HEK293 (cell line): Measurements from ENCODE around the gene TMPRSS6.

ENCODE experiments used
- CTCF ChIA-PET: fragments of 350-600 bp; formaldehyde crosslinking; extraction: SDS; loops from one replicate; lab custom pipeline; 2021; ENCODE audit warnings: antibody characterized with exemption; lab: Yijun Ruan, JAX
- POLR2A ChIA-PET: fragments of 300-600 bp; formaldehyde crosslinking; extraction: SDS; loops from one replicate; lab custom pipeline; 2020; ENCODE audit warnings: antibody characterized with exemption, inconsistent platforms; lab: Yijun Ruan, JAX
- H3K27ac ChIP-seq: fragments of 200-500 bp; sonication (Bioruptor generic); 2 replicates; pipeline ENCODE4 v1.5.1; 2014; ENCODE audit warnings: low read depth, low read length, control low read depth, inconsistent platforms; ENCODE audit errors: extremely low read depth
- H3K36me3 ChIP-seq, 2 experiments: fragments of 200-500 bp in 1 of 2; sonication (Bioruptor generic) in 1 of 2; 1 replicate in 1 of 2; 2 replicates in 1 of 2; pipeline ENCODE4 v1.5.1; 2014 to 2017; ENCODE audit warnings: inconsistent platforms in 2 of 2, low read length in 2 of 2; ENCODE audit not compliant: control insufficient read depth in 2 of 2, insufficient read depth in 1 of 2
- H3K4me1 ChIP-seq: fragments of 200-500 bp; sonication (Bioruptor generic); 2 replicates; pipeline ENCODE4 v1.5.1; 2014; ENCODE audit warnings: mild to moderate bottlenecking, low read length, inconsistent platforms; ENCODE audit not compliant: control insufficient read depth, insufficient read depth
- H3K4me3 ChIP-seq: 2 replicates; pipeline ENCODE4 v1.5.1; 2011; ENCODE audit warnings: low read depth, mild to moderate bottlenecking, control low read depth, low read length, moderate library complexity
- H3K9me3 ChIP-seq: fragments of 200-500 bp; sonication (Bioruptor generic); 2 replicates; pipeline ENCODE4 v1.5.1; 2014; ENCODE audit warnings: low read depth, low read length, inconsistent platforms; ENCODE audit not compliant: control insufficient read depth, insufficient read depth
- GLI2 ChIP-seq: fragments of 450-650 bp; formaldehyde crosslinking; IDR thresholded peaks from 2 replicates; pipeline ENCODE4; 2017; ENCODE audit warnings: missing biosample characterization, missing genetic modification characterization, low read depth, borderline replicate concordance
- GLIS1 ChIP-seq: fragments of 450-650 bp; formaldehyde crosslinking; IDR thresholded peaks from 2 replicates; pipeline ENCODE4 v1.5.1; 2016; ENCODE audit warnings: missing biosample characterization, missing genetic modification characterization
- KLF7 ChIP-seq: fragments of 450-650 bp; formaldehyde crosslinking; IDR thresholded peaks from 2 replicates; pipeline ENCODE4 v1.5.1; 2016; ENCODE audit warnings: missing biosample characterization, missing genetic modification characterization, borderline replicate concordance
- PRDM10 ChIP-seq: fragments of 450-650 bp; formaldehyde crosslinking; IDR thresholded peaks from 2 replicates; pipeline ENCODE4 v1.5.1; 2016; ENCODE audit warnings: missing biosample characterization, missing genetic modification characterization
- PRDM6 ChIP-seq: fragments of 450-650 bp; formaldehyde crosslinking; IDR thresholded peaks from 2 replicates; pipeline ENCODE4 v1.5.1; 2017; ENCODE audit warnings: missing biosample characterization, missing genetic modification characterization
- SCRT1 ChIP-seq: fragments of 450-650 bp; formaldehyde crosslinking; IDR thresholded peaks from 2 replicates; pipeline ENCODE4 v1.5.1; 2016; ENCODE audit warnings: missing biosample characterization, missing genetic modification characterization, borderline replicate concordance
- ZBTB26 ChIP-seq: fragments of 450-650 bp; formaldehyde crosslinking; optimal IDR thresholded peaks from 2 replicates; pipeline ENCODE3; 2016; ENCODE audit warnings: missing biosample characterization, mild to moderate bottlenecking, missing genetic modification characterization
- ZNF112 ChIP-seq: fragments of 450-650 bp; formaldehyde crosslinking; IDR thresholded peaks from 2 replicates; pipeline ENCODE4 v1.5.0; 2017; ENCODE audit warnings: missing biosample characterization, missing genetic modification characterization
- ZNF146 ChIP-seq: fragments of 450-650 bp; formaldehyde crosslinking; IDR thresholded peaks from 2 replicates; pipeline ENCODE4 v1.5.1; 2016; ENCODE audit warnings: missing biosample characterization, missing genetic modification characterization
- ZNF16 ChIP-seq: fragments of 450-650 bp; formaldehyde crosslinking; IDR thresholded peaks from 2 replicates; pipeline ENCODE4 v1.5.1; 2016; ENCODE audit warnings: low read depth, missing biosample characterization, missing genetic modification characterization
- ZNF223 ChIP-seq: fragments of 450-650 bp; formaldehyde crosslinking; IDR thresholded peaks from 2 replicates; pipeline ENCODE4 v1.5.1; 2016; ENCODE audit warnings: missing biosample characterization, missing genetic modification characterization
- ZNF26 ChIP-seq: fragments of 450-650 bp; formaldehyde crosslinking; IDR thresholded peaks from 2 replicates; pipeline ENCODE4 v1.5.1; 2016; ENCODE audit warnings: missing biosample characterization, missing genetic modification characterization
- ZNF423 ChIP-seq: fragments of 450-650 bp; formaldehyde crosslinking; IDR thresholded peaks from 2 replicates; pipeline ENCODE4 v1.5.1; 2016; ENCODE audit warnings: missing biosample characterization, missing genetic modification characterization
- ZNF544 ChIP-seq: fragments of 450-650 bp; formaldehyde crosslinking; IDR thresholded peaks from 2 replicates; pipeline ENCODE4 v1.5.0; 2017; ENCODE audit warnings: missing biosample characterization, missing genetic modification characterization
- ZNF561 ChIP-seq: fragments of 450-650 bp; IDR thresholded peaks from 2 replicates; pipeline ENCODE4 v1.5.1; 2018; ENCODE audit warnings: missing biosample characterization, missing genetic modification characterization, borderline replicate concordance
- ZNF658 ChIP-seq: fragments of 450-650 bp; formaldehyde crosslinking; IDR thresholded peaks from 2 replicates; pipeline ENCODE4; 2016; ENCODE audit warnings: missing biosample characterization, missing genetic modification characterization
- ZNF677 ChIP-seq: fragments of 450-650 bp; IDR thresholded peaks from 2 replicates; pipeline ENCODE4 v1.5.0; 2018; ENCODE audit warnings: missing biosample characterization, mild to moderate bottlenecking, missing genetic modification characterization, moderate library complexity
- TF ChIP-seq, protein P1 (sequence below): fragments of 450-650 bp; formaldehyde crosslinking; conservative IDR thresholded peaks from 2 replicates; pipeline ENCODE4 v1.5.1; 2016; ENCODE audit warnings: low read depth, missing biosample characterization, missing genetic modification characterization
- TF ChIP-seq, protein P2 (sequence below): fragments of 450-650 bp; formaldehyde crosslinking; IDR thresholded peaks from 2 replicates; pipeline ENCODE4 v1.5.1; 2016; ENCODE audit warnings: missing biosample characterization, missing genetic modification characterization

Gene TMPRSS6

DNA sequence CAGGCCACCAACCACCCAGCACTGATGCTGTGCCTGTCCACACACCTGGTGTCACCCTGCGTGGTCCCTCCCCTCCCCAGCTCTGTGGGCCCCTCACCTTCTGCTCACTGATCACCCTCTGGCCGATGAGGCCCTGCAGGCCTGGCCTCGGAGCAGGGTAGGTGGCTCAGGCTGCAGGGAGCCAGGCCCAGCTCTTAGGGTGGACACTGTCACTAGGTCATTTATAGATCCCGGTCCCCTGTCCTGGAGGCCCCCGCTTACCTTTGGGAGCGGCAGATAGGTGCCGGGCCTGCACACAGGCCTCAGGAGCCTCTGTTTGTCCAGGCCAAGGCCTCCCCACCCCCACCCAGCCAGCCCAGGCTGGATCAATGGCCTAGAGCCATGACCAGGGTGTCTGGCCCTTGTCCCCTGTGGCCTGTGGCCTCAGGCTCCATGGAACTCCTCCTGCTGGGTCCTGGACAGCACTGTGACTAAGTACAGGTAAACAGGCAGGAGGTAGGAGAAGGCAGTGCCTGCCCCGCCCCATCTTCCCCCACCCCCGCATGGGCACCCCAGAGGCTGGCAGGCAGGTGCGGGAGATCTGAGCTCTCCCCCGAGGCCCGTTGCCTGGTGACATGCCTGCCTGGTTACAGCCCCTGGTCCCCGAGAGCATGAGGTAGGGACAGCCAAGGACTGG is at the start of gene TMPRSS6:
Gene TMPRSS6 (minus strand): TSS at position 472 of the 676 bp plus-strand sequence. CDS start 6,296 bp downstream, outside the sequence.
- ChIA-PET CTCF (interaction anchor here (0.6 to 0.7 kb wide), 2 partner anchors 74 to 287 kb away, joined by 3 to 4 read pairs; no protein-coding TSS in a partner anchor), POLR2A (no interaction called here)
- H3K4me3 ChIP-seq, result no peak within 1 kb of the TSS
- TF ChIP-seq SCRT1 (tag by site-specific recombination), result no peak
- no peak for TF ChIP-seq ZNF544 (tag by site-specific recombination)
- no peak for TF ChIP-seq ZNF677
- TF ChIP-seq ZNF146, result no peak
- TF ChIP-seq ZBTB26 (tag by site-specific recombination), result no peak
- no peak for TF ChIP-seq GLI2 (tag by site-specific recombination)
- TF ChIP-seq ZNF223 (tag by site-specific recombination), result no peak
- TF ChIP-seq PRDM10 (tag by site-specific recombination), result no peak
- TF ChIP-seq, protein P1, sequence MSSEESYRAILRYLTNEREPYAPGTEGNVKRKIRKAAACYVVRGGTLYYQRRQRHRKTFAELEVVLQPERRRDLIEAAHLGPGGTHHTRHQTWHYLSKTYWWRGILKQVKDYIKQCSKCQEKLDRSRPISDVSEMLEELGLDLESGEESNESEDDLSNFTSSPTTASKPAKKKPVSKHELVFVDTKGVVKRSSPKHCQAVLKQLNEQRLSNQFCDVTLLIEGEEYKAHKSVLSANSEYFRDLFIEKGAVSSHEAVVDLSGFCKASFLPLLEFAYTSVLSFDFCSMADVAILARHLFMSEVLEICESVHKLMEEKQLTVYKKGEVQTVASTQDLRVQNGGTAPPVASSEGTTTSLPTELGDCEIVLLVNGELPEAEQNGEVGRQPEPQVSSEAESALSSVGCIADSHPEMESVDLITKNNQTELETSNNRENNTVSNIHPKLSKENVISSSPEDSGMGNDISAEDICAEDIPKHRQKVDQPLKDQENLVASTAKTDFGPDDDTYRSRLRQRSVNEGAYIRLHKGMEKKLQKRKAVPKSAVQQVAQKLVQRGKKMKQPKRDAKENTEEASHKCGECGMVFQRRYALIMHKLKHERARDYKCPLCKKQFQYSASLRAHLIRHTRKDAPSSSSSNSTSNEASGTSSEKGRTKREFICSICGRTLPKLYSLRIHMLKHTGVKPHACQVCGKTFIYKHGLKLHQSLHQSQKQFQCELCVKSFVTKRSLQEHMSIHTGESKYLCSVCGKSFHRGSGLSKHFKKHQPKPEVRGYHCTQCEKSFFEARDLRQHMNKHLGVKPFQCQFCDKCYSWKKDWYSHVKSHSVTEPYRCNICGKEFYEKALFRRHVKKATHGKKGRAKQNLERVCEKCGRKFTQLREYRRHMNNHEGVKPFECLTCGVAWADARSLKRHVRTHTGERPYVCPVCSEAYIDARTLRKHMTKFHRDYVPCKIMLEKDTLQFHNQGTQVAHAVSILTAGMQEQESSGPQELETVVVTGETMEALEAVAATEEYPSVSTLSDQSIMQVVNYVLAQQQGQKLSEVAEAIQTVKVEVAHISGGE, result no peak
- TF ChIP-seq ZNF26, result no peak
- TF ChIP-seq ZNF423 (tag by site-specific recombination), result no peak
- no peak for TF ChIP-seq ZNF658
- no peak within 1 kb of the TSS for H3K27ac ChIP-seq
- H3K36me3 ChIP-seq, result no peaks in the 10 kb centered on the region
- H3K4me1 ChIP-seq, result no peaks in the 10 kb centered on the region
- no peaks in the 10 kb centered on the region for H3K9me3 ChIP-seq

DNA sequence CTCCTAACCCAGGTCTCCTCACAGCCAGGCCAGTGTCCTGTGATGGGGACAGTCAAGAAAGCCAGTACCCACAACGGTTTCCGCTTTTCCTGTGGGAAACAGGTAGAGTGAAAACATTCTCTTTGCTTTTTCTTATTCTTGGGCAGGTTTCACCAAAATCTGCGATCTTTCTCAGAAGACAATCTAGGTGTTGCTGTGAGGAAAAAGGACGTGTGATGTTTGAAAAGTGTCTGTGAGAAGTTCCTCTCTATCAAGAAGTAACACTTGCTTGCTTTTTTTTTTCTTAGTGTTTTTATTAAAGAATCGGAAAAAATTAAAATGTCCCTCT is 49.4 kb upstream of the TMPRSS6 start:
- TF ChIP-seq KLF7 (tag by site-specific recombination) (no peak), GLIS1 (tag by site-specific recombination) (no peak), ZNF16 (tag by site-specific recombination) (no peak), PRDM6 (tag by site-specific recombination) (no peak), ZNF112 (tag by site-specific recombination) (no peak), ZNF561 (tag by site-specific recombination) (no peak)
- TF ChIP-seq, protein P2, sequence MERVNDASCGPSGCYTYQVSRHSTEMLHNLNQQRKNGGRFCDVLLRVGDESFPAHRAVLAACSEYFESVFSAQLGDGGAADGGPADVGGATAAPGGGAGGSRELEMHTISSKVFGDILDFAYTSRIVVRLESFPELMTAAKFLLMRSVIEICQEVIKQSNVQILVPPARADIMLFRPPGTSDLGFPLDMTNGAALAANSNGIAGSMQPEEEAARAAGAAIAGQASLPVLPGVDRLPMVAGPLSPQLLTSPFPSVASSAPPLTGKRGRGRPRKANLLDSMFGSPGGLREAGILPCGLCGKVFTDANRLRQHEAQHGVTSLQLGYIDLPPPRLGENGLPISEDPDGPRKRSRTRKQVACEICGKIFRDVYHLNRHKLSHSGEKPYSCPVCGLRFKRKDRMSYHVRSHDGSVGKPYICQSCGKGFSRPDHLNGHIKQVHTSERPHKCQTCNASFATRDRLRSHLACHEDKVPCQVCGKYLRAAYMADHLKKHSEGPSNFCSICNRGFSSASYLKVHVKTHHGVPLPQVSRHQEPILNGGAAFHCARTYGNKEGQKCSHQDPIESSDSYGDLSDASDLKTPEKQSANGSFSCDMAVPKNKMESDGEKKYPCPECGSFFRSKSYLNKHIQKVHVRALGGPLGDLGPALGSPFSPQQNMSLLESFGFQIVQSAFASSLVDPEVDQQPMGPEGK (tag by site-specific recombination), result no peak
- H3K9me3 ChIP-seq, result no peaks in the 10 kb centered on the region
- ChIA-PET CTCF (no interaction called here), POLR2A (no interaction called here)
- H3K4me1 ChIP-seq, result no peaks in the 10 kb centered on the region
- no peaks in the 10 kb centered on the region for H3K36me3 ChIP-seq
- H3K27ac ChIP-seq, result no peak overlapping the region
- H3K4me3 ChIP-seq, result no peak overlapping the region
